GM23338 (cell line): ENCODE results near the gene AGBL4. TPM values are rescaled to one million over a fixed set of nuclear protein-coding genes. Genes with fewer than 3 reads are reported as not detected.

Experiments
- ATAC-seq: fragments of 200-7000 bp; cut with Tn5 transposase; 3 replicates; pipeline ENCODE4 v1.9.1; 2020
- DNase-seq: peaks from one replicate; pipeline ENCODE4 v3.0.0-alpha.2; 2015; ENCODE audit warnings: low spot score
- H2AFZ ChIP-seq: fragments of 200-600 bp; sonication (generic); 2 replicates; pipeline ENCODE4 v1.8.0; 2016; ENCODE audit warnings: antibody characterized with exemption, mild to moderate bottlenecking, moderate library complexity
- H3F3A ChIP-seq: fragments of 200-600 bp; sonication (generic); replicated peaks from 2 replicates; pipeline ENCODE4 v1.8.0; 2017; ENCODE audit warnings: antibody characterized with exemption, mixed run types, low read depth
- H3K27ac ChIP-seq: fragments of 200-600 bp; sonication (generic); 2 replicates; pipeline ENCODE4 v1.6.1; 2016; ENCODE audit warnings: low read depth
- H3K27me3 ChIP-seq: fragments of 200-600 bp; sonication (generic); 2 replicates; pipeline ENCODE4 v1.8.0; 2016; ENCODE audit warnings: mild to moderate bottlenecking, mixed run types, moderate library complexity; ENCODE audit not compliant: insufficient read depth
- H3K36me3 ChIP-seq: fragments of 200-600 bp; sonication (generic); 2 replicates; pipeline ENCODE4 v1.8.0; 2016; ENCODE audit warnings: mild to moderate bottlenecking; ENCODE audit not compliant: insufficient read depth
- H3K4me1 ChIP-seq: fragments of 200-600 bp; sonication (generic); 2 replicates; pipeline ENCODE4 v1.8.0; 2016; ENCODE audit warnings: mild to moderate bottlenecking, moderate library complexity; ENCODE audit not compliant: insufficient read depth
- H3K4me2 ChIP-seq: fragments of 200-600 bp; sonication (generic); 2 replicates; pipeline ENCODE4 v1.7.1; 2017; ENCODE audit warnings: mixed run types
- H3K4me3 ChIP-seq: fragments of 200-600 bp; sonication (generic); 2 replicates; pipeline ENCODE4 v1.6.1; 2016; ENCODE audit warnings: mixed run types
- H3K79me2 ChIP-seq: fragments of 200-600 bp; sonication (generic); replicated peaks from 2 replicates; pipeline ENCODE4 v1.8.0; 2017; ENCODE audit warnings: mild to moderate bottlenecking; ENCODE audit not compliant: insufficient read depth
- H3K9me2 ChIP-seq: fragments of 200-600 bp; sonication (generic); 2 replicates; pipeline ENCODE4 v1.8.0; 2017; ENCODE audit not compliant: insufficient read depth
- H4K20me1 ChIP-seq: fragments of 200-600 bp; sonication (generic); replicated peaks from 2 replicates; pipeline ENCODE4 v1.8.0; 2017; ENCODE audit warnings: mild to moderate bottlenecking; ENCODE audit not compliant: insufficient read depth
- H3K27ac Mint-ChIP-seq: 2 replicates; pipeline ENCODE4 v1.8.0; 2020; ENCODE audit warnings: inconsistent platforms, mild to moderate bottlenecking, moderate library complexity, mixed read lengths
- H3K27me3 Mint-ChIP-seq: 3 replicates; pipeline ENCODE4 v1.8.0; 2022; ENCODE audit warnings: low read depth, mild to moderate bottlenecking, moderate library complexity, mixed read lengths, inconsistent platforms; ENCODE audit not compliant: insufficient read depth, poor library complexity
- H3K36me3 Mint-ChIP-seq: 3 replicates; pipeline ENCODE4 v1.8.0; 2021; ENCODE audit warnings: low read depth, mild to moderate bottlenecking, inconsistent platforms, moderate library complexity, mixed read lengths
- H3K4me1 Mint-ChIP-seq: 3 replicates; pipeline ENCODE4 v1.8.0; 2020; ENCODE audit warnings: mild to moderate bottlenecking, inconsistent platforms, mixed read lengths
- H3K4me3 Mint-ChIP-seq: 3 replicates; pipeline ENCODE4 v1.8.0; 2021; ENCODE audit warnings: moderate library complexity, mild to moderate bottlenecking, inconsistent platforms, mixed read lengths
- H3K9me3 Mint-ChIP-seq: 3 replicates; pipeline ENCODE4 v1.8.0; 2020; ENCODE audit warnings: moderate library complexity, mild to moderate bottlenecking, inconsistent platforms, mixed read lengths
- CREB1 ChIP-seq: fragments of 250-450 bp; sonication (Bioruptor Pico); IDR thresholded peaks from 2 replicates; pipeline ENCODE4 v1.5.0; 2020; ENCODE audit warnings: low read depth, mild to moderate bottlenecking, moderate library complexity
- EZH2 ChIP-seq: fragments of 200-600 bp; sonication (generic); IDR thresholded peaks from one replicate; pipeline ENCODE4 v1.8.0; 2017; ENCODE audit warnings: antibody characterized with exemption, mild to moderate bottlenecking, low read depth; ENCODE audit not compliant: unreplicated experiment
- EZH2phosphoT487 ChIP-seq: fragments of 200-600 bp; sonication (generic); IDR thresholded peaks from one replicate; pipeline ENCODE4 v1.8.1; 2018; ENCODE audit warnings: antibody characterized with exemption; ENCODE audit not compliant: unreplicated experiment
- POLR2AphosphoS5 ChIP-seq: IDR thresholded peaks from 2 replicates; pipeline ENCODE4 v1.6.1; 2016; ENCODE audit warnings: antibody characterized with exemption, low read depth
- STAT1 ChIP-seq: IDR thresholded peaks from one replicate; pipeline ENCODE4 v1.6.1; 2016; ENCODE audit warnings: antibody characterized with exemption; ENCODE audit not compliant: unreplicated experiment
- ZNF331 ChIP-seq: fragments of 250-450 bp; sonication (Bioruptor Pico); IDR thresholded peaks from 2 replicates; pipeline ENCODE4 v1.5.0; 2020; ENCODE audit warnings: low read depth, mild to moderate bottlenecking, moderate library complexity
- polyA plus RNA-seq: library from polyadenylated mRNA; unstranded; fragments of >200 nt; fragmentation: Nextera tagmentation; extraction: Ambion mirVana; gene quantifications from 2 replicates; pipeline ENCODE4 v1.2.1, GENCODE V29; 2016
- total RNA-seq: library from RNA; depleted of rRNA; stranded (reverse); fragments of >200 nt; shearing (Covaris generic); gene quantifications from 2 replicates; pipeline ENCODE4 v1.2.3, GENCODE V29; 2014
- TF ChIP-seq, protein P1 (sequence below): IDR thresholded peaks from one replicate; pipeline ENCODE4 v1.6.1; 2018; ENCODE audit warnings: antibody characterized with exemption; ENCODE audit not compliant: unreplicated experiment
- TF ChIP-seq, protein P2 (sequence below), 2 experiments: fragments of 200-600 bp in 1 of 2; sonication (generic) in 1 of 2; conservative IDR thresholded peaks; 2 replicates each; pipeline versions ENCODE4 v1.5.1 to v1.6.1; 2016 to 2017; ENCODE audit warnings: antibody characterized with exemption in 2 of 2, low read depth in 2 of 2, mild to moderate bottlenecking in 2 of 2, moderate library complexity in 1 of 2

AGBL4 gene
- total and polyA plus RNA-seq, 2 experiments from 2014 or later = 0.91 to 1.5 TPM

DNA sequence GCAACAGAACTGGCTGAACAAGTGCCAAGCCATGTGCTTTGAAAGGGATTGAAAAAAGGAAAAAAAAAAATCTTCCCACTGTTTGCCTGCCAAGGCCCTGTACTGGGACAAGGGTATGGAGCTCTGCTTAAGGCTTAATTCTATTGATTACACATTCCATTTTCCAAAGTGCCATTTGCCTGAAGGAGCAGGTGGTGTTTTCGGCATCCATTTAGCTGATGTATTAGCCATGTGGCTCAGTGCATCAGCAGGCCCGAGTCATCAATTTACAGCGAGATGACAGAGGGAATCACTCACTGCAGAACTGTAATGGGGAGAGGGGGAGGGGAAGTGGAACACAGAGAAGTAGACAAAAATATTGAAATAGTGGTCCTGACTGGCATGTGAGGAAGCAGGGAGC is 1102.9 kb downstream of the AGBL4 start:
- Histone ChIP-seq H2AFZ (no peak overlapping the region), H3K36me3 (no peaks in the 10 kb centered on the region), H3K9me2 (no peaks in the 10 kb centered on the region), H3K79me2 (no peaks in the 10 kb centered on the region), H3F3A (no peaks in the 10 kb centered on the region), H3K4me2 (no peak overlapping the region), H4K20me1 (no peaks in the 10 kb centered on the region), H3K27ac (no peak overlapping the region), H3K27me3 (no peaks in the 10 kb centered on the region), H3K4me3 (no peak overlapping the region), H3K4me1 (no peaks in the 10 kb centered on the region)
- H3K9me3 Mint-ChIP-seq = 0 out of 3 replicates have a peak, but pooled peaks cover 1% of the 10 kb centered on the region
- DNase-seq = no peak
- H3K4me1 Mint-ChIP-seq = peaks cover 8% of the 10 kb centered on the region; the same call in 2 of the 3 replicates
- no peaks in the 10 kb centered on the region for H3K36me3 Mint-ChIP-seq
- H3K27ac Mint-ChIP-seq = no peak overlapping the region
- TF ChIP-seq CREB1 (CRISPR knock-in tag) (no peak), EZH2 (no peak), EZH2phosphoT487 (no peak), STAT1 (no peak), ZNF331 (no peak)
- TF ChIP-seq, protein P1, sequence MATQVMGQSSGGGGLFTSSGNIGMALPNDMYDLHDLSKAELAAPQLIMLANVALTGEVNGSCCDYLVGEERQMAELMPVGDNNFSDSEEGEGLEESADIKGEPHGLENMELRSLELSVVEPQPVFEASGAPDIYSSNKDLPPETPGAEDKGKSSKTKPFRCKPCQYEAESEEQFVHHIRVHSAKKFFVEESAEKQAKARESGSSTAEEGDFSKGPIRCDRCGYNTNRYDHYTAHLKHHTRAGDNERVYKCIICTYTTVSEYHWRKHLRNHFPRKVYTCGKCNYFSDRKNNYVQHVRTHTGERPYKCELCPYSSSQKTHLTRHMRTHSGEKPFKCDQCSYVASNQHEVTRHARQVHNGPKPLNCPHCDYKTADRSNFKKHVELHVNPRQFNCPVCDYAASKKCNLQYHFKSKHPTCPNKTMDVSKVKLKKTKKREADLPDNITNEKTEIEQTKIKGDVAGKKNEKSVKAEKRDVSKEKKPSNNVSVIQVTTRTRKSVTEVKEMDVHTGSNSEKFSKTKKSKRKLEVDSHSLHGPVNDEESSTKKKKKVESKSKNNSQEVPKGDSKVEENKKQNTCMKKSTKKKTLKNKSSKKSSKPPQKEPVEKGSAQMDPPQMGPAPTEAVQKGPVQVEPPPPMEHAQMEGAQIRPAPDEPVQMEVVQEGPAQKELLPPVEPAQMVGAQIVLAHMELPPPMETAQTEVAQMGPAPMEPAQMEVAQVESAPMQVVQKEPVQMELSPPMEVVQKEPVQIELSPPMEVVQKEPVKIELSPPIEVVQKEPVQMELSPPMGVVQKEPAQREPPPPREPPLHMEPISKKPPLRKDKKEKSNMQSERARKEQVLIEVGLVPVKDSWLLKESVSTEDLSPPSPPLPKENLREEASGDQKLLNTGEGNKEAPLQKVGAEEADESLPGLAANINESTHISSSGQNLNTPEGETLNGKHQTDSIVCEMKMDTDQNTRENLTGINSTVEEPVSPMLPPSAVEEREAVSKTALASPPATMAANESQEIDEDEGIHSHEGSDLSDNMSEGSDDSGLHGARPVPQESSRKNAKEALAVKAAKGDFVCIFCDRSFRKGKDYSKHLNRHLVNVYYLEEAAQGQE = no peak
- TF ChIP-seq, protein P2, sequence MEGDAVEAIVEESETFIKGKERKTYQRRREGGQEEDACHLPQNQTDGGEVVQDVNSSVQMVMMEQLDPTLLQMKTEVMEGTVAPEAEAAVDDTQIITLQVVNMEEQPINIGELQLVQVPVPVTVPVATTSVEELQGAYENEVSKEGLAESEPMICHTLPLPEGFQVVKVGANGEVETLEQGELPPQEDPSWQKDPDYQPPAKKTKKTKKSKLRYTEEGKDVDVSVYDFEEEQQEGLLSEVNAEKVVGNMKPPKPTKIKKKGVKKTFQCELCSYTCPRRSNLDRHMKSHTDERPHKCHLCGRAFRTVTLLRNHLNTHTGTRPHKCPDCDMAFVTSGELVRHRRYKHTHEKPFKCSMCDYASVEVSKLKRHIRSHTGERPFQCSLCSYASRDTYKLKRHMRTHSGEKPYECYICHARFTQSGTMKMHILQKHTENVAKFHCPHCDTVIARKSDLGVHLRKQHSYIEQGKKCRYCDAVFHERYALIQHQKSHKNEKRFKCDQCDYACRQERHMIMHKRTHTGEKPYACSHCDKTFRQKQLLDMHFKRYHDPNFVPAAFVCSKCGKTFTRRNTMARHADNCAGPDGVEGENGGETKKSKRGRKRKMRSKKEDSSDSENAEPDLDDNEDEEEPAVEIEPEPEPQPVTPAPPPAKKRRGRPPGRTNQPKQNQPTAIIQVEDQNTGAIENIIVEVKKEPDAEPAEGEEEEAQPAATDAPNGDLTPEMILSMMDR (conservative IDR thresholded peaks at IDR 0.05; ENCODE audit: low read depth in 2 of 2) = no peak
- H3K27me3 Mint-ChIP-seq = no peaks in the 10 kb centered on the region
- H3K4me3 Mint-ChIP-seq = no peak overlapping the region
- no peak for ATAC-seq

DNA sequence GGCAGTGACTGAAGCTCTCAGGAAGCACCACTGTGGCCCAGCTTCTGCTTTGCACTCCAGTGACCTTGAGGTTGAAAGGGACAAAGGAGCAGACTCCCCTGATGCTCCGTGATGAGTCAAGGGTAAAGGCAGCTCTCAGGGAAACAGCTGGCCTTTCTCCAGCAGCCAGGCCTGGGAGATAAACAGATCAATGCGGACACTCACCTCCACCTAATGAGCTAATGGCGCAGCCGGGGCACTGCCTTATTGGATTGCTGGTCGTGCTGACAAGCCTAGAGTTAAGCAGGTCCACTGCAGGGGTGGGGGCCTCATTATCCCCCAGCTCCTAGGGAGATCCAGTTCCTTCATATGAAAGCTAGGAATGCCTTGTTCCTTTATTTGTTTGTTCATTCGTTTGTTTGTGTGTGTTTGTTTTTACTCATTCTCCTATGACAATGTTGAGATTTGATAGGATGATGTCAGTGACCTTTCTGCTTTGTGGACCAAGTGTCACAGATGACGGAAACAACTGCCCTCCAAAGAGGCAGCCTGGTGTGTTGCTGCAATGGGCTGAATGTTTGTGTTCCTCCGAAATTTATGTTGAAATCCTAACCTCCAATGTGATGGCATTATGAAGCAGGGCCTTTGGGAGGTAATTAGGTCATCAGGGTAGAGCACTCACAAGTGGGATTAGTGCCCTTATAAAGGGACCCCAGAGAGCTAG is 1105.7 kb downstream of the AGBL4 start:
- no peak overlapping the region for H2AFZ ChIP-seq
- Mint-ChIP-seq H3K36me3 (no peaks in the 10 kb centered on the region), H3K9me3 (no peaks in the 10 kb centered on the region), H3K4me3 (no peak overlapping the region), H3K27me3 (no peaks in the 10 kb centered on the region), H3K27ac (no peak overlapping the region), H3K4me1 (peaks cover 9% of the 10 kb centered on the region; the same call in 2 of the 3 replicates)
- H3K79me2 ChIP-seq = no peaks in the 10 kb centered on the region
- no peaks in the 10 kb centered on the region for H4K20me1 ChIP-seq
- peak; percentile 17 for DNase-seq
- TF ChIP-seq EZH2phosphoT487 (no peak), POLR2AphosphoS5 (no peak)
- TF ChIP-seq, protein P1 = no peak
- ATAC-seq = no peak; the same call in 2 of the 3 replicates
- H3K27me3 ChIP-seq = no peaks in the 10 kb centered on the region
- H3K36me3 ChIP-seq = no peaks in the 10 kb centered on the region
- H3K4me1 ChIP-seq = no peaks in the 10 kb centered on the region
- no peak overlapping the region for H3K4me3 ChIP-seq
- no peaks in the 10 kb centered on the region for H3F3A ChIP-seq
- H3K4me2 ChIP-seq = no peak overlapping the region
- H3K9me2 ChIP-seq = no peaks in the 10 kb centered on the region
- no peak overlapping the region for H3K27ac ChIP-seq
